GM19468 (cell line): ENCODE measurements around the gene G2E3.
"Not testable (repeated sequence)": the region's sequence is repeated elsewhere in the genome, so short reads cannot be mapped to it uniquely, and the experiment has no call there.

ENCODE experiments used
- ATAC-seq: cut with Tn5 transposase; IDR thresholded peaks from one replicate; pipeline ENCODE4 v1.9.1; 2021; ENCODE audit warnings: mild to moderate bottlenecking, moderate library complexity, moderate number of reproducible peaks; ENCODE audit not compliant: unreplicated experiment; ENCODE audit errors: extremely low read depth

The G2E3 gene

DNA sequence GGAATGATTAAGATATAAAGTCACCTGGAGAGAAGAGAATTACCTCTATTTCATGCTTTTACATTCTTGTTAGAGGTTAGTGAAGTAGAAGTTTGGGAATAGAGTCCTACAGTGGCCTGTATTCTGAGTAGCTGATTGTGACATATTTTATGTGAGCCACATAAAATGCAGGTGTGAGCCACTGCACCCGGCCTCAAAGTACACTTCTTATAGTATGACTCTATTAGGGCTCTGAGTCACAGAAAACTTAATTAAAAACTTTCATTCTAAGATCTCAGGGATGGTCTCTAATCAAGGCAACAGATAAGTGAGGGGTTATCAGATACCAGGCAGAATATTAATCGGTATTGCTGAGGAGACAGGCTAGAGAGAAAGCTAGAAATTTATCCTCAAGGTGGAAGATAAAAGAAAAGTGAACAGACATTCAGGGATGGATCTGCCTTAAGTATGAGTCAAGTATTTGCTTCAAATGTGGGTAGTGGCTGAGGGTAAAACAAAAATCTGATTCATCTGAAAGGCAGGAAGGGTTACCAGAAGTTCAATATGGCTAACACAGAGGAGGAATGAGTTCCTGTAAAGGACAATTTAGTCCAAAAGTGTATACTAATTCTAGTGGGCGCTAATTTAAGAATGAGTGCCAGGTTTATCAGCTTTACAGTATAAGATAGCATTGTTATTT lies 5.5 kb upstream of the G2E3 start:
- no peak for ATAC-seq

DNA sequence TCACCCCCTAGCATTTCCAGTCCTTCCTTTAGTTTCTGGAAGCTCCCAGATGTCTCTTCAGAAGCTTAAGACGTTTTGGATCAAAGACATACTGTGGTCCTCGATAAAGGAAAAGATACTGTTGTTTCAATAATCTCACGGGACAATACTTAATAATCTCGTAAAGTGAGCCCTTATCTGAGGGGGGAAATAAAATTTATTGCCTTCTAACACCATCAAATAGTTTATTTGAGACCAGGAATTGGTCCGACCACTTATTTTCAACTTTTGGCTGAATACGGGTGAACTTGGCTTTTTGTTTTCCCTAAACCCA lies 640 bp upstream of the G2E3 start:
- ATAC-seq, result no peak

DNA sequence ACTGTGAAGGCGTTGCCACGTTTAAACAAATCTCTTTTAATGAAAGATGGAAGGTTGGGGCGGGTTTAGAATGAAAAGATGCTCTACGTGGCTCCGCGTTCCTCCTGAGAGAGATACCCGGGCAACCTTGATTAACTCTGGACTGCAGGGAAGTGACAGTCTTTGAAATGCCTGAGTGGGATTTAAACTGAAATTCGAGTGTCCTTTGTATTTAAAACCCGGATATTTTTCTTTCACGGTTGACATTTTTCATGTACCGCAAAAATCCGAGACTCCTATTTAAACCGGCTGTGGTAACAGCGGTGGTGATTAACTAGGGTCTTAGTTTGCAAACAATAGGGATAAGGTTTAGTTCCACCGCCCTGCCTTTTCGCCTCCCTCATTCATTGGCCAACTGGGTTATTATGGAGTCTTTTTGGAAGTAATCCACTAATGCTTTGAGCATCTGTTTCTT lies 707 bp downstream of the G2E3 start:
- no peak for ATAC-seq

DNA sequence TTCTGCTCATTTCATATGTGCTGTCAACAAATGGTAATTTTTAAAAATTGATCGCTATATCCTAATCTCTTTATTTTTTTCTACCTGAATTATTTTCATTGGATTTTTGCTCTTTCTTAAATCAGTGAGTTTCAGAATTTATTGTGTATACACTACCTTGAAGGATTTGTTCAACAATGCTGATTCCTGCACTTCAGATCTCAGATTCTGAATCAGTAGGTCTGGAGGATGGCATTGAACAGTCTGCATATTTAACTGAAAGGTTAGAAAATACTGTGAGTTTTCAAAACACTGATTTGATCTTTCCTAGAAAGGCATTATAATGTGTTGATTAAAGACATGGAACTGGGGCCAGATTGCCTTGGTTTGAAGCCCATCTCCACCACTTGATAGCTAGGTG lies 1.6 kb downstream of the G2E3 start:
- ATAC-seq, result no peak

DNA sequence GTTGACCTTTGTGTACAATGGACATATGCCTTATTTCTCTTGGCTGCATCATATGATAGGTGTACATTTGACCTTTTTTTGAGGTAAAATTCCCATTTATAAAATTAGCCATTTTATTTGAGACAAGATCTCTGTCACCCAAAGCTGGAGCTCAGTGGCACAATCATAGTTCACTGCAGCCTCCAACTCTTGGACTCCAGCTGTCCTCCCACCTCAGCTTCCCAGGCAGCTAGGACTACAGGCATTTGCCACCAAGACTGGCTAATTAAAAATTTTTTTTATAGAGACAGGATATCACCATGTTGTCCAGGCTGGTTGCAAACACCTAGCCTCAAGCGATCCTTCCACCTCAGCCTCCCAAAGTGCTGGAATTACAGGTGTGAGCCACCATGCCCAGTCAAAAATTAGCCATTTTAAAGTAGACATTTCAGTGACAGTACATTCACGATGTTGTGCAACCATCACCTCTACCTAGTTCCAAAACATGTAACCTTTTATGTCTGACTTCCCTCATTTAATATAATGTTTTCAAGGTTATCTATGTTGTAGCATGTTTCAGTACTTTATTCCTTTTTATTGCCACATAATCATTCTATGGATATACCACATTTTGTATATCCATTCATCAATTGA lies 5.4 kb downstream of the G2E3 start:
- ATAC-seq, result no peak

DNA sequence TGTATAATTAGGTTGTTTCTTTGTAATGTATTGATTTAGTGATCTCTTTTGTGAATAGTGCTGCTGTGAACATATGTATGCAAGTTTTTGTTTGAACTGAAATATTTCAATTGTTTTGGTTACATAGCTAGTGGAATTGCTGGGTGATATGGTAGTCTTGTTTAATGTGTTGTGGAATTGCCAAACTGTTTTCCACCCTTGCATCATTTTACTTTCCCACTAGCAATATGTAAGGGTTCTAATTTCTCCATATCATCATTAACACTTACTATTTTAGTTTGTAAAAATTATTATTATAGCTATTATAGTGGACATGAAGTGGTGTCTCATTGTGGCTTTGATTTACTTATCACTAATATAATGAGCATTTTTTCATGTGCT lies 5.9 kb downstream of the G2E3 start:
- no peak for ATAC-seq

DNA sequence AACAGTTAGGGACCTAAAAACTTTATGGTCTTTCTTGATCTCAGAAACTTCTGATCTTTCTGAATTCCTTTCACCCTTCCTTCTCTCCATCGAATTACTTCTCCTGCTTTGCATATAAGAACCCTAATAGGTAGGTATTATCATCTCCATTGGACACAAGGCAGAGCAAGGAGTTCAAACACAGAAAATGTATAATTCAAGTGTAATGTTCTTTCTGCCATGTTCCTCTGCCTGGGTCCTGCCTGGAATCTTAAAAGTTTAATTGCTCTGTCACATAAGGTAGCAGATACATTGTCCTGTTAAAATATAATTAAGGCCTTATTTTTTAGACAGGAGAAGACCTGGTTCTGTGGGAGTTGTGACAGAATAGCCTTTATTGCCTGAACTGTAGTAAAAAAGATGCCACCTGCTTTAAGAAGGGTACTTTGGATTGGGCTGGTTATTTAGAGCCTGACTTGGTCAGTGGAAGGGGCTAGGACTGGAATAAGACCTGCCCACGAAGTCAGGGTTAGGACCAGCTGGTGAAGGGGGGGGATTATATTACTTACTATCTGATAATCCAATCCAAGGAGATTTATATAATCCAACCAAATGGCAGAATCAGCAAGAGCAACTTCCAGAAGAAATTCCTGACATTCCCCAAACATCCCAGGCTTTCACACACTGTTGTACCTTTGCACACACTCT lies 10.4 kb downstream of the G2E3 start:
- ATAC-seq, result no peak

DNA sequence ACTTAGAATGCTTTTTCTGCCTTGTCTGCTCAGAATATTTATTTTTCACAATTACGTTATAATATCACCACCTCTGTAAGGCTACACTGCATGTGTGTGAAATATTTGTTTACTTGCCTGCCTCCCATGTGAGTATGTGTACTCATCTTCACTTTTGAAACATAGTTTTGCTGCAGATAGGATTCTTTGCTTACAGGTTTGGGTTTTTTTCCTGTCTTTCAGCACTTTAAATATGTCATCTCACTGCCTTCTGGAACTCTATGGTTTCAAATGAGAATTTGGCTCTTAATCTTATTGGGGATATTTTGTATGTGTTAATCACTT lies 10.9 kb downstream of the G2E3 start:
- no peak for ATAC-seq

DNA sequence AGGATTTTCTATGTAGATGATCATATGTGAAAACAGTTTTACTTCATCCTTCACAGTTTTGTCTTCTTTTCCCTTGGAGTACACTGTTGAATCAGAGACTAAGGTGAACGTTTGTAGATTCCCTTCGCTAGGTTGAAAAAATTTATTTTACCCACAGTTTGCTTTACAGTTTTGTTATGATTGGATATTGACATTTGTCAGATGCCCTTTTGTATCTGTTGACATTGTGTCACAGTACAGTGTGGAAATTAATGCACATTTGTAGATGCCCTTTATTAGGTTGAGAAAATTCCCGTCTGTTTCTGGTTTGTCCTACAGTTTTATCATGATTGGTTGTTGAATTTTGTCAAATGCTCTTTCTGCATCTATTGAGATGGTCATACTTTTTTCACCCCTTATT lies 13.3 kb downstream of the G2E3 start:
- no peak for ATAC-seq

DNA sequence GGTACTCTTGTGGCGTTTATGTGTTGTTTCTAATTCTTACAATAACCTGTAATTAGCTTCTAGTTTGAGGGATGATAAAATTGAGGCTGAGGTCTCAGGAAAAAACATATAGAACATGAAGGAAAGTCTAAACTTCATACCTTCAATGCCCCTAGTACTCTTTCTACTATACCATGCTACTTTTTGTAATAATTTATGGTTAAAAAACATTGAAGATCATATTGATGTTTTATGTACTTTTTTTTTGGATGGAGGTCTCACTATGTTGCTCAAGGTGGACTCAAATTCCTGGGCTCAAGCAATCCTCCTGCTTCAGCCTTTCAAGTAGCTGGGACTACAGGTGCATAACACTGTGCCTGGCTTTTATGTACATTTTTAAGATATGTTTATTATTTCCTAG lies 13.8 kb downstream of the G2E3 start:
- ATAC-seq, result no peak

DNA sequence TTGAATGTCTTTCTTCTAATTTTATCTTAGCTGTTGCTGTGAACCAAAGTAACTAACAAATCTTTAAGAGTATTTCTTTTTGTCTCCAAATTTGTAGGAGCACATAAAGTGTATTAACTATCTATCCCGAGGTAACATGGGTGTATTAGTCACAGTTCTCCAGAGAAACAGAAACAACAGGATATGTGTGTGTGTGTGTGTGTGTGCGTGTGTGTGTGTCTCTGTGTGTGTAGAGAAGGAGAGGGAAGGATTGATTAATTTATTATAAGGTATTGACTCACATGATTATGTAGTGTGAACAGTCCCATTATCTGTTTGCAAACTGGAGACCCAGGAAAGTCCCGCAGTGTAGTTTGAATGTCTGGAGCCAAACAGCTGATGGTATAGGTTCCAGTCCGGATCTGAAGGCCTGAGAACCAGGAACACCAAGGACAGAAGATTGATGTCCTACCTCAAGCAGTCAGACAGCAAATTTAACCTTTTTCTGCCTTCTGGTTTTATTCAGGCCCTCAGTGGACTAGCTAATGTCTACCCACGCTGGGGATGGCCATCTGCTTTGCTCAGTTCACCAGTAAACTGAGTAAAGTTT lies 14.4 kb downstream of the G2E3 start:
- ATAC-seq, result no peak

DNA sequence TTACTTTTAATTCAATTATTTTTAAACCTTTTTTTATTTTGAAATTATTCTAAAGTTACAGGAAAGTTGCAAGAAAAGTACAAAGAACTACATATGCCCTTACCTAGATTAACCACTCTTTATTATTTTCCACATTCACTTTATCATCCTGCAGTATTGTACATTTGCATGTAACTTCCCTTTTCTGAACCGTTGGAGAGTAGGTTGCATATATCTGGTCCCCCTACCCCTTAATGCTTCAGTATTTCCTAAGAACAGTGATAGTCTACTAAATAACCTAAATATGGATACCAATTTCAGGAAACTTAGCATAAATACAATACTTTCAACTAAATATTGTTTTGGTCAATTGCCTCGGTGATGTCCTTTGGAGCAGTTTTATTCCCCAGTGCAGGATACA lies 15.0 kb downstream of the G2E3 start:
- ATAC-seq, result no peak

DNA sequence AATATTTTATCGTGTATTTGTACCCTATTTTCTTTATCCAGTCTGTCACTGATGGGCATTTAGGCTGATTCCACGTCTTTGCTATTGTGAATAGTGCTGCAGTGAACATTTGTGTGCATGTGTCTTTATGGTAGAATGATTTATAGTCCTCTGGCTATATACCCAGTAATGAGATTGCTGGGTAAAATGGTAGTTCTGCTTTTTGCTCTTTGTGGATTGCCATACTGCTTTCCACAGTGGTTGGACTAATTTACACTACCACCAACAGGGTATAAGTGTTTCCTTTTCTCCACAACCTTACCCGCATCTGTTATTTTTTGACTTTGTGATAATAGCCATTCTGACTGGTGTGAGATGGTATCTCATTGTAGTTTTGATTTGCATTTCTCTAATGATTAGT lies 15.8 kb downstream of the G2E3 start:
- not testable (repeated sequence) for ATAC-seq

DNA sequence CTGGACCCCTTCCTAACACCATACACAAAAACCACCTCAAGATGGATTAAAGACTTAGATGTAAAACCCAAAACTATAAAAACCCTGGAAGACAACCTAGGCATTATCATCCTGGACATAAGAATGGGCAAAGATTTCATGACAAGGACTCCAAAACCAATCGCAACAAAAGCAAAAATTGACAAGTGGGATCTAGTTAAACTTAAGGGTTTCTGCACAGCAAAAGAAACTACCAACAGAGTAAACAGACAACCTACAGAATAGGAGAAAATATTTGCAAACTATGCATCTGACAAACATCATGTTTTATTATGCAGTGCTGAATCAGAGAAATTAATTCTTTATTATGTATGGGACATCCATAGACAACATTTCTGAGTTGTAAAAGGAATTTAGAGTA lies 17.4 kb downstream of the G2E3 start:
- ATAC-seq, result not testable (repeated sequence)

DNA sequence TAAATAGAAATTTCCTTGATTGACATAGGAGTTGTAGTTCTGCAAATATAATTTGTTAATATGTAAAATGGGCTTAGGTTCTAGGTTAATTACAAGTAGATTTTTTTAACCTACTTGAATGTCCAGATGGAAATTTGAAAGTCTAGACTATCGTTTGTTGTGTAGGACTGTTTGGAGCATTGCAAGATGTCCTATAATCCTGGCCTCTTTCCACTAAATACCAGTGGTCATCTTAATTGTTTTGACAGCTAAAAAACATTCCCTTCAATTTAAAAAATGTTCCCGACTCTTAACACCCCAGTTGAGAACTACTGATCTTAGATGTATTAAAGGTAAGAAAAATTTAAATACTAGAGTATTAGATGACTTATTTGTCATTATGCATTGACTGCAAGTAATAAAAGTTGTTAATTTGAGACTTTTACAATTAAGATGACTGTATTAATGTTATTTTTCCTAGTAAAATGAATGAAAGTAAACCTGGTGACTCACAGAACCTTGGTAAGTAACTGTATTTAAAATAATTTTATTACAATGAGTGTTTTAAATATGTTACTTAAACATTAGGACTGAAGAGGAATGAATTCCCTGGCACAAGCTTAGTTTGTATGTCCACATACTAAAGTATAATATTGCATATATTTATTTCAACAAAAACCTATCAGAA lies 21.8 kb downstream of the G2E3 start:
- no peak for ATAC-seq

DNA sequence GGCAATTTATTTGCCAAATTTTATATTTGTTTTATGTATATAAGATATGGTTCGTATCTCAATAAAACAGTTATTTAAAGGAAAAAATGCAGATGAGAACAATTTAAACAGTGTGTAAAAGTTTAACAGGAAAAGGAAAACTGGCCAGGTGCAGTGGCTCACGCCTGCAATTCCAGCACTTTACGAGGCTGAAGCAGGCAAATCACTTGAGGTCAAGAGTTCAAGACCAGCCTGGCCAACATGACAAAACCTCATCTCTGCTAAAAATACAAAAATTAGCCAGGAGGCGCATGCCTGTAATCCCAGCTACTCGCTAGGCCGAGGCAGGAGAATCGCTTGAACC lies 22.3 kb downstream of the G2E3 start:
- no peak for ATAC-seq

DNA sequence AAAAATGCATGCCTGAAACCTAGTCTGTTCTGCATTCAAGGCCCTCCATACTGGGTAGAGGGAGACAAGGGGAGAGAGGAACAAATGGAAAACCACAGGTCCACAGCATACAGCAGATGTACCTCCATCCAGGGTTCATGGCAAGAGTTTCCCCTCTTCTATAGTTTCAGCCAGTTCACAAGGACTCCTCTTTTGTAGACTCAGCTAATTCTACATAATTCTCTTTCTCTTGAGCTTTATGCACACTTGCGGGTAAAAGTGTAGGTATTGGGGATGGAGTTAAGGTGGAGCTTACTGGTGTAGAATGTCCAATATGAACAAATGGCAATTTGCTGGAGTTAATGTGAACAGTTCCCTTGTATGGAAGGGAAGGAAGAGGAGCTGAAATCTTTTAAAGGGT lies 23.4 kb downstream of the G2E3 start:
- ATAC-seq, result no peak

DNA sequence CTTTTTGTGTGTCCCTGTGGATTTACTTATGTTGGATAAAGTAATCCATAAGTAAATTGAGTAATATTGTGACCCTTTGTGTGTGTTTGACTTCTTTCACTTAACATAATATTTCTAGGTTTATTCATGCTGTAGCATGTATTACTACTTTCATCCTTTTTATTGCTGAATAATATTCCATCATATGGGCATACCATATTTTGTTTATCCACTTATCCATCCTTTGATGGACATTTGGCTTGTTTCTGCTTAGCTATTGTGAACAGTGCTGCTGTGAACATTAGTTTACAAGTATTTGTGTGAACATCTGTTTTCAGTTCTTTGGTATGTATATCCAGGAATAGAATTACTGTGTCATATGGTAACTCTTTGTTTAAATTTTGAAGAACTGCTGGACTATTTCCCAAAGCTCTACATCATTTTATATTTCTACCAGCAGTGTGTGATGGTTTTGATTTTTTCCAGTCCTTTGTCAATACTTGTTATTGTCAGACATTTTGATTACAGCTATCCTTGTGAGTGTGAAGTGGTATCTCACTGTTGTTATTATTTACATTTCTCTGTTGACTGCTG lies 25.2 kb downstream of the G2E3 start:
- ATAC-seq, result no peak

DNA sequence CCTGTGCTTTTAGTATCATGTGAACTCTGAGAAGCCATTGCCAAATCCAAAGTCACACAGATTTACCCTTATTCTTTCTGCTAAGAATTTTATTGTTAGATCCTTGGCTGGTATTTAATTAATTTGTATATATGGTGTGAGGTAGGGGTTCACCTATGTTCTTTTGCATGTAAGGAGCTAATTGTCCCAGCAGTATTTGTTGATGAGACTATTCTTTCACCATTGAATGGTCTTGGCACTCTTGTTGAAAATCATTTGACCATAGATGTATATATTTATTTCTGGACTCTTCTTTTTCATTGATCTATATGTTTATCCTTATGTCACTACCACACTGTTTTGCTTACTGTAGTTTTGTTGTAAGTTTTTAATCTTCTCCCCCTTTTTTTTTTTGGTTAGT lies 26.2 kb downstream of the G2E3 start:
- no peak for ATAC-seq

DNA sequence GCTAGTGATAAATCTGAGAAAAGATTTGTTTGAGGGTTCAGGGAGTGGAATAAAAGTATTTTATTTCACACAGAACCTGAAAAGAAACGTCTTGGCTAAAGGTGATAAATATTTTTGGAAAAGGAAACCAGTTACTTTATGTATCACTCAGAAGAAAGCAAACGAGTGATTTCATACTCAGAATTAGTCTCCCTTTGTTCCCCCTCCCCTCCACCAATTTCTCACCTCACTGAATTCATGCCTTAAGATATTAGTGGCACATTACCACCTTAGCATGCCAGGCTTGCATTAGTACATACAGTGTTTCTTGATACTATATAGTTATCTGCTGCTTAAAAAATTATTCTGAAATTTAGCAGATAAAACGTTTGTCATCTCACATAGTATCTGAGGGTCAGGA lies 28.2 kb downstream of the G2E3 start:
- no peak for ATAC-seq

DNA sequence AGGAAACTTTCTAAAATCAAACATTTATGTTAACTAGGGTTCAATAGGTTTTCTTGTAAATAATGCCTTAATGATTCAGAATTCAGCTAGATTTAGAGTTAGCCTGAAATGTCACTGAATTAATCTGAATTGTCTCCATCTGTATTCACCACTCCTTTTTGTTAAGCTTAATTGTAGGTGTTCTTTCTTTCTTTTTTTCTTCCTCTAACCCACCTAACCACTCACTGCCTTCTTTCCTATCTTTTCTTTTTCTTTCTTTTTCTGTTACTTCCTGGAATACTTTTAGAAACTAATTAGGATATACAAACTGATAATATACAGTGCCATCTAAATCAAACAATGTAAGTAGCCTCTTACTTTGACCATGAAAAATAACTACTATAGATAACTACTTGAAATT lies 29.9 kb downstream of the G2E3 start:
- ATAC-seq, result no peak
